Left ventricle myocardium inferior (tissue), 1 donor: ENCODE data around the gene TRIO. TPM values are rescaled to one million over a fixed set of nuclear protein-coding genes. Genes with fewer than 3 reads are reported as not detected.

Experiments
- DNase-seq: peaks from one replicate; pipeline ENCODE4 v3.0.0-alpha.2; 2020
- H3K27ac ChIP-seq: fragments of 200-600 bp; replicated peaks from 2 replicates; pipeline ENCODE4 v1.8.0; 2021
- H3K27me3 ChIP-seq: fragments of 200-600 bp; 2 replicates; pipeline ENCODE4 v1.8.0; 2021; ENCODE audit warnings: low read depth
- H3K36me3 ChIP-seq: fragments of 200-600 bp; 2 replicates; pipeline ENCODE4 v1.8.0; 2021
- H3K4me1 ChIP-seq: fragments of 200-600 bp; 2 replicates; pipeline ENCODE4 v1.8.0; 2021
- H3K4me3 ChIP-seq: fragments of 200-600 bp; 2 replicates; pipeline ENCODE4 v1.8.0; 2021; ENCODE audit warnings: mild to moderate bottlenecking, moderate library complexity
- H3K9me3 ChIP-seq: fragments of 200-600 bp; replicated peaks from 2 replicates; pipeline ENCODE4 v1.8.0; 2021
- CTCF ChIP-seq: fragments of 200-600 bp; IDR thresholded peaks from 2 replicates; pipeline ENCODE4 v1.8.0; 2021; ENCODE audit warnings: antibody characterized with exemption, mild to moderate bottlenecking, borderline replicate concordance
- intact Hi-C: fragments of 100-400 bp; cut with micrococcal nuclease; formaldehyde crosslinking; loops from one replicate; pipeline ENCODE4 v1.11.0; 2022
- total RNA-seq: library from RNA; stranded (reverse); fragmentation: NEBNext Ultra II Directional; extraction: Animal tissue kit (Norgen Biotek cat#: 25700); gene quantifications from one replicate; pipeline ENCODE4 v1.2.1, GENCODE V29; 2021
- donor health status: DM: no; HTN: yes; CAD: no; lungs with severe emphysema.

The TRIO gene
- total RNA-seq, 1 donor from 2014 or later, result 52.8 TPM

- Histone ChIP-seq H3K27ac (no peak overlapping the region), H3K4me3 (no peak overlapping the region), H3K36me3 (no peaks in the 10 kb centered on the region), H3K9me3 (no peaks in the 10 kb centered on the region), H3K4me1 (no peaks in the 10 kb centered on the region), H3K27me3 (no peaks in the 10 kb centered on the region)
- intact Hi-C loops, result no loop called here
- TF ChIP-seq CTCF, result no peak
- no peak for DNase-seq
Observed at GRCh38 chr5:14525397-14525796, 382.3 kb downstream of the TRIO start.

DNA sequence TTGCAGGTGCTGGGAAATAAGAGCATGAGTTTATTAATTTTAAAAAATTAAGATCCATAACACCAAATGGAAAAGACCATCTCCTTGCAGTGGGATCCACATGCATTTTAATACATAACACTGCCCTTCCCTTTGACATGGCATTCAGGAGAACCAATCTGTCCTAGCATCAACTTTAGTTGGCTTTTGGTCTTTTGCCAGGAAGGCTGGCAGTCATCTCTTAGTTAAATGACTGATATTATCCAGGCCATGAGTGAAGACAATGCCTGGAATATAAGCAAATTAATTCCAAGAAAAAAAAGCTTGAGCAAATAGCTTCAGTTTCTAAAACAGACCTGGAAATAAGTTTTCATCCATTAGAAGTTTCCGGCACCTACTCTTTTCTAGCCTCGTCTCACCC, 383.4 kb downstream of the TRIO start:
- DNase-seq, result no peak
- no peaks in the 10 kb centered on the region for H3K36me3 ChIP-seq
- TF ChIP-seq CTCF, result no peak
- H3K27ac ChIP-seq, result no peak overlapping the region
- intact Hi-C loops, result no loop called here
- no peaks in the 10 kb centered on the region for H3K9me3 ChIP-seq
- H3K4me3 ChIP-seq, result no peak overlapping the region
- H3K4me1 ChIP-seq, result no peaks in the 10 kb centered on the region
- H3K27me3 ChIP-seq, result no peaks in the 10 kb centered on the region

GRCh38 chr5:14528115-14528514, 385.0 kb downstream of the TRIO start:
- no peak for TF ChIP-seq CTCF
- no peaks in the 10 kb centered on the region for H3K4me1 ChIP-seq
- no peaks in the 10 kb centered on the region for H3K9me3 ChIP-seq

DNA sequence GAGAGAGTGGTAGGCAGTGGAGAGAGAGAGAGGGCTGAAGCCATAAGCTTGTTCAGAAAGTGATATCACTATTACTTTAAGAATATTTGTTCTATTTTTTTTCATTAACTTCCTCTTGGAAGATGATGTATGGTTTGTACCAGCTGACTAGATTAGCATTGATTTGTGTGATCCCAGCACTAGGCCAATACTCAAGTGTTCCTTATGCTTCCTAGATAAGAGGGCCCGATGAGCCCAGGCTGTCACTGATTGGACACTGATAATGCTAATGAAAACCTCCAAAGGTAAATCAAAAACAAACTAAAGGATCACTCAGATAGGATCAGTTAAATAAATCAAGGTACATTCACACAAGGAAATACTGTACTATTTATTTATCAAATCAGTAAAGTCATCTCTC, 385.8 kb downstream of the TRIO start:
- Histone ChIP-seq H3K27ac (no peak overlapping the region), H3K4me1 (no peaks in the 10 kb centered on the region), H3K36me3 (no peaks in the 10 kb centered on the region), H3K27me3 (no peaks in the 10 kb centered on the region), H3K9me3 (no peaks in the 10 kb centered on the region), H3K4me3 (no peak overlapping the region)
- intact Hi-C loops, result no loop called here
- DNase-seq, result no peak
- no peak for TF ChIP-seq CTCF

More at GRCh38 chr5:14528115-14528514, 385.0 kb downstream of the TRIO start:
- H3K36me3 ChIP-seq, result no peaks in the 10 kb centered on the region
- H3K4me3 ChIP-seq, result no peak overlapping the region
- H3K27ac ChIP-seq, result no peak overlapping the region
- intact Hi-C loops, result no loop called here
- no peaks in the 10 kb centered on the region for H3K27me3 ChIP-seq
- no peak for DNase-seq

DNA sequence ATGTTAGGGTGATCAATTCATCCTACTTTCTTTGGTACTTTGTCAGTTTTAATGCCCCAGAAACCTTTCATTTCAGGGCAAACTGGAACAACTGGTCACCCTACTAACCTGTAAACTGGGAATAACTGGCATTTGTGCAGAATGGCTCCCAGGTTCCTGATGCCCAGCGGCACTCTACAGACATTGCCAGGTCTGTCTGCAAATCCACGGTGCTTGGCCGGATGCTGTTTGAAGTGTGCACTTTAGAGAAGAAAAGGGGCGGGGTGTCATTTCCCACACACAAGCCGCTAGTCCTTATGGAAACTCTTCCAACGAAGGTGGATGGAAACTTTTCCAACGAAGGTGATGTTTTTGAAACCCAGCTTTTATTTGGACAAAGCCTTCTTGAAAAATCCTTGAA, 388.5 kb downstream of the TRIO start:
- no peak for DNase-seq
- Histone ChIP-seq H3K9me3 (no peaks in the 10 kb centered on the region), H3K27ac (no peak overlapping the region), H3K4me1 (peaks cover 7% of the 10 kb centered on the region), H3K4me3 (no peak overlapping the region), H3K36me3 (no peaks in the 10 kb centered on the region), H3K27me3 (peaks cover 4% of the 10 kb centered on the region)
- no peak for TF ChIP-seq CTCF
- intact Hi-C loops, result no loop called here

DNA sequence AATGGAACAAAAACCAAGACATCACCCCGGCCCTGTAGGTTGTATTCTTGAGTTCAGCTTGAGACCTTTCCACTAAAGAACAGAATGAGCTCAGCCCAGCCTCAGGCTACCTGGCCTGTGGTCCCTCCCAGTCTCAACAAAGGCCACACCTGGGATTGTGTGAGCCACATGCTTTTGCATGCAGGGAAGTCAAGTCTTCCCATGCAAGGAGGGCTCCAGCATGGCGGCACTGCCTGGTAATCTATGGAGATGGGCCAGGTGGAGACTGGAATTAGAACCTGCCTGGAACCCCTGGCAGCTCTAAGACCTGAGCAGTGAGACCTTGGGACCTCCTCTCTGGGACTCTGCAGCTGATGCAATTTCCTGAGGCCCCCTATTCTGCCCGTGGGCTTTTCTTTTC, 389.0 kb downstream of the TRIO start:
- no peak overlapping the region for H3K4me3 ChIP-seq
- no peak for DNase-seq
- peaks cover 4% of the 10 kb centered on the region for H3K27me3 ChIP-seq
- no peaks in the 10 kb centered on the region for H3K36me3 ChIP-seq
- intact Hi-C loops, result no loop called here
- TF ChIP-seq CTCF, result no peak
- H3K27ac ChIP-seq, result no peak overlapping the region
- H3K9me3 ChIP-seq, result no peaks in the 10 kb centered on the region
- peaks cover 7% of the 10 kb centered on the region for H3K4me1 ChIP-seq
